Measurements from ENCODE around the gene KRTAP16-1. TPM values are rescaled to one million over a fixed set of nuclear protein-coding genes. Genes with fewer than 3 reads are reported as not detected.

Gene KRTAP16-1
- total RNA-seq, 3 donors from 2014 or later (not counting 1 experiment from before 2014, with no cell fraction given), result 0.16 to 0.23 (median 0.23) TPM

DNA sequence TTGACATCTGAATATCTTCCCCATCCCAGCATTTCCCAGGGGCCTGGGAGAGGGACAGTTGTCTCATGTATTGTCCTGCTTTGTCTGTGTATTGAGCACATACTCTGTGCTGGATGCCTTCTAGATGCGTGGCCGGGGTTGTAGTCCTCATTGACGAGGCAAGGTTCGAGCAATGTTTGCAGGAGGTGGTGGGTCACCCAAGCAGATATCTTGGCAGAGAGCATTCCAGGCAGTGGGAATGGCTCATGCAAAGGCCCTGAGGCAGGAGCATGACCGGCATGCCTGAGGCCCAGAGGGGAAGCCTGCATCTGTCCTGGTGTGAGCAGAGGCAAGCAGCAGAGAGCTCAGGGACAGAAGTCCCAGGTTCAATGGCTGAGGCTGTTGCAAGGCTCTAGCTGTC is 24.0 kb upstream of the KRTAP16-1 start:
- Histone ChIP-seq H3K27me3 (ENCODE audit: control insufficient read depth, insufficient read depth, low read length) (no peaks in the 10 kb centered on the region), H3K9me3 (ENCODE audit: control insufficient read depth, insufficient read depth, low read length) (no peaks in the 10 kb centered on the region), H3K36me3 (ENCODE audit: control insufficient read depth, insufficient read depth, low read length) (no peaks in the 10 kb centered on the region), H3K27ac (ENCODE audit: low read length) (no peak overlapping the region), H3K4me3 (ENCODE audit: low read length) (no peak overlapping the region), H3K4me1 (ENCODE audit: control insufficient read depth, insufficient read depth, low read length) (peaks cover 34% of the 10 kb centered on the region)
- no peak overlapping the region for H3K4me3 Mint-ChIP-seq
- intact Hi-C loops (cut with micrococcal nuclease), result no loop called here
- no peaks in the 10 kb centered on the region for H3K36me3 Mint-ChIP-seq
- H3K27me3 Mint-ChIP-seq (ENCODE audit: low read depth in 2 of 2), result peaks cover 0 to 9% of the 10 kb centered on the region in 2 donors
- TF ChIP-seq CTCF (IDR thresholded peaks at IDR 0.05), result no peak
- DNase-seq, result no peak
- no peaks in the 10 kb centered on the region for H3K9me3 Mint-ChIP-seq
- peak overlapping the region in 1 of 2 donors; percentile 25 for H3K27ac Mint-ChIP-seq
- no peak for ATAC-seq
- WGBS (ENCODE audit: insufficient coverage), result 96% methylated on average over 5 of the region's 5 CpGs
- peaks cover 10 to 23% of the 10 kb centered on the region in 2 donors for H3K4me1 Mint-ChIP-seq

- Histone ChIP-seq H3K27ac (ENCODE audit: low read length) (no peak overlapping the region), H3K4me3 (ENCODE audit: low read length) (no peak overlapping the region), H3K9me3 (ENCODE audit: control insufficient read depth, insufficient read depth, low read length) (no peaks in the 10 kb centered on the region), H3K4me1 (ENCODE audit: control insufficient read depth, insufficient read depth, low read length) (peaks cover 43% of the 10 kb centered on the region), H3K27me3 (ENCODE audit: control insufficient read depth, insufficient read depth, low read length) (no peaks in the 10 kb centered on the region), H3K36me3 (ENCODE audit: control insufficient read depth, insufficient read depth, low read length) (no peaks in the 10 kb centered on the region)
- Mint-ChIP-seq H3K27ac (no peak overlapping the region), H3K36me3 (no peaks in the 10 kb centered on the region), H3K27me3 (ENCODE audit: low read depth in 2 of 2) (peaks cover 0 to 9% of the 10 kb centered on the region in 2 donors), H3K4me3 (no peak overlapping the region), H3K4me1 (peaks cover 10 to 23% of the 10 kb centered on the region in 2 donors), H3K9me3 (no peaks in the 10 kb centered on the region)
- ATAC-seq (no peak), DNase-seq (no peak)
- intact Hi-C loops (cut with micrococcal nuclease), result no loop called here
- WGBS (ENCODE audit: insufficient coverage), result 87% methylated on average over 2 of the region's 2 CpGs
- TF ChIP-seq CTCF (IDR thresholded peaks at IDR 0.05), result no peak
Observed at GRCh38 chr17:41332239-41332638, 23.1 kb upstream of the KRTAP16-1 start.

- WGBS (ENCODE audit: insufficient coverage), result 90% methylated on average over 7 of the region's 7 CpGs
- no peak for TF ChIP-seq CTCF (IDR thresholded peaks at IDR 0.05)
- no peak overlapping the region for H3K27ac Mint-ChIP-seq
- no peaks in the 10 kb centered on the region for H3K36me3 Mint-ChIP-seq
- no peak overlapping the region for H3K4me3 Mint-ChIP-seq
- Histone ChIP-seq H3K9me3 (ENCODE audit: control insufficient read depth, insufficient read depth, low read length) (no peaks in the 10 kb centered on the region), H3K4me3 (ENCODE audit: low read length) (no peak overlapping the region), H3K27ac (ENCODE audit: low read length) (no peak overlapping the region), H3K27me3 (ENCODE audit: control insufficient read depth, insufficient read depth, low read length) (no peaks in the 10 kb centered on the region), H3K36me3 (ENCODE audit: control insufficient read depth, insufficient read depth, low read length) (no peaks in the 10 kb centered on the region), H3K4me1 (ENCODE audit: control insufficient read depth, insufficient read depth, low read length) (peaks cover 49% of the 10 kb centered on the region)
- no peaks in the 10 kb centered on the region for H3K9me3 Mint-ChIP-seq
- intact Hi-C loops (cut with micrococcal nuclease), result no loop called here
- H3K27me3 Mint-ChIP-seq (ENCODE audit: low read depth in 2 of 2), result peaks cover 0 to 9% of the 10 kb centered on the region in 2 donors
- peaks cover 10 to 23% of the 10 kb centered on the region in 2 donors for H3K4me1 Mint-ChIP-seq
- ATAC-seq (no peak), DNase-seq (no peak)
Observed at GRCh38 chr17:41331606-41332005, 22.5 kb upstream of the KRTAP16-1 start.
